ENCODE data around the gene ZC3H15. TPM values are rescaled to one million over a fixed set of nuclear protein-coding genes. Genes with fewer than 3 reads are reported as not detected.
A peak's percentile ranks its signal among the peaks of the same experiment; 100 is the strongest.

ZC3H15 gene
- total and polyA plus RNA-seq, 11 donors = 28.8 to 50.6 (median 31.5) TPM

- H3K36me3 ChIP-seq = no peaks in the 10 kb centered on the region
- H3K27ac ChIP-seq = no peak overlapping the region
- DNase-seq (no peak), ATAC-seq (no peak)
- no peaks in the 10 kb centered on the region for H3K9me3 ChIP-seq
- peaks cover 0 to 6% (median 0%) of the 10 kb centered on the region in 12 donors for H3K4me1 ChIP-seq
- H3K27me3 ChIP-seq = no peaks in the 10 kb centered on the region
- no peak overlapping the region for H3K4me3 ChIP-seq
- intact Hi-C loops (cut with DNase I) = no loop called here
- 90 to 93% (median 92%) methylated on average over 4 of the region's 4 CpGs for WGBS, 4 donors
- TF ChIP-seq POLR2A (IDR thresholded peaks at IDR 0.05) = no peak
- no peak for TF ChIP-seq CTCF (IDR thresholded peaks at IDR 0.05)
Observed at GRCh38 chr2:186537019-186537418, 51.0 kb downstream of the ZC3H15 start.

- Histone ChIP-seq H3K36me3 (no peaks in the 10 kb centered on the region), H3K27ac (no peak overlapping the region), H3K27me3 (no peaks in the 10 kb centered on the region), H3K4me1 (peaks cover 0 to 26% (median 11%) of the 10 kb centered on the region in 12 donors), H3K4me3 (no peak overlapping the region), H3K9me3 (no peaks in the 10 kb centered on the region)
- TF ChIP-seq CTCF (IDR thresholded peaks at IDR 0.05) (no peak), POLR2A (IDR thresholded peaks at IDR 0.05) (no peak)
- ATAC-seq = no peak
- 89 to 95% (median 93%) methylated on average over 4 of the region's 4 CpGs for WGBS, 4 donors
- intact Hi-C loops (cut with DNase I) = no loop called here
- no peak for DNase-seq
Observed at GRCh38 chr2:186540941-186541340, 54.9 kb downstream of the ZC3H15 start.

GRCh38 chr2:186542002-186542401 lies 55.9 kb downstream of the ZC3H15 start:
- Histone ChIP-seq H3K27me3 (no peaks in the 10 kb centered on the region), H3K9me3 (no peaks in the 10 kb centered on the region), H3K4me3 (no peak overlapping the region), H3K36me3 (no peaks in the 10 kb centered on the region), H3K4me1 (peaks cover 0 to 35% (median 14%) of the 10 kb centered on the region in 12 donors), H3K27ac (no peak overlapping the region)
- intact Hi-C loops (cut with DNase I) = no loop called here
- ATAC-seq (no peak), DNase-seq (no peak)
- 81 to 88% (median 85%) methylated on average over 4 of the region's 4 CpGs for WGBS, 4 donors
- no peak for TF ChIP-seq POLR2A (IDR thresholded peaks at IDR 0.05)
- no peak for TF ChIP-seq CTCF (IDR thresholded peaks at IDR 0.05)

GRCh38 chr2:186543561-186544131 lies 57.6 kb downstream of the ZC3H15 start:
- intact Hi-C loops (cut with DNase I) = no loop called here
- no peaks in the 10 kb centered on the region for H3K9me3 ChIP-seq
- peak overlapping the region in 6 of 12 donors; percentile 5 to 70 (median 46) for H3K27ac ChIP-seq
- no peak overlapping the region for H3K4me3 ChIP-seq
- peaks cover 0 to 35% (median 14%) of the 10 kb centered on the region in 12 donors for H3K4me1 ChIP-seq
- no peak for TF ChIP-seq CTCF (IDR thresholded peaks at IDR 0.05)
- no peak for TF ChIP-seq POLR2A (IDR thresholded peaks at IDR 0.05)
- no peaks in the 10 kb centered on the region for H3K36me3 ChIP-seq
- ATAC-seq (no peak), DNase-seq (no peak)
- 86 to 92% (median 90%) methylated on average over 3 of the region's 3 CpGs for WGBS, 4 donors
- H3K27me3 ChIP-seq = no peaks in the 10 kb centered on the region

Data from heart left ventricle (tissue), 16 donors.